OCI-LY7 (cell line): ENCODE measurements around the gene GDAP2.

Experiments
- CTCF ChIP-seq: fragments of 200-600 bp; sonication (generic); conservative IDR thresholded peaks from 2 replicates; pipeline ENCODE4 v1.5.1; 2014; ENCODE audit warnings: mild to moderate bottlenecking, antibody characterized with exemption, low read length, moderate library complexity, mixed read lengths
- EZH2phosphoT487 ChIP-seq: fragments of 200-600 bp; sonication (generic); IDR thresholded peaks from 2 replicates; pipeline ENCODE4 v1.6.1; 2018; ENCODE audit warnings: low read depth, borderline replicate concordance, mild to moderate bottlenecking, mixed run types, antibody characterized with exemption, low read length, moderate library complexity, mixed read lengths

GRCh38 chr1:117836069-117836468, 93.4 kb downstream of the GDAP2 start:
- TF ChIP-seq CTCF (no peak), EZH2phosphoT487 (no peak)
